Ovary (tissue), 3 donors: Measurements from ENCODE around the gene MDH1B.

Source experiments
- POLR2A ChIP-seq: fragments of 450-650 bp; IDR thresholded peaks from one replicate; pipeline ENCODE4 v1.6.1; 2017; ENCODE audit warnings: antibody characterized with exemption, mild to moderate bottlenecking, moderate library complexity
- TF ChIP-seq, protein P1 (sequence below), 3 donors: fragments of 450-650 bp in 2 of 3; fragments of 200-600 bp in 1 of 3; IDR thresholded peaks; one replicate each; pipeline versions ENCODE4 v1.5.1 to v1.8.0; 2016 to 2022; ENCODE audit warnings: antibody characterized with exemption in 3 of 3, mild to moderate bottlenecking in 1 of 3
- donor health status: DM: no; HTN: no; CAD: no.

DNA sequence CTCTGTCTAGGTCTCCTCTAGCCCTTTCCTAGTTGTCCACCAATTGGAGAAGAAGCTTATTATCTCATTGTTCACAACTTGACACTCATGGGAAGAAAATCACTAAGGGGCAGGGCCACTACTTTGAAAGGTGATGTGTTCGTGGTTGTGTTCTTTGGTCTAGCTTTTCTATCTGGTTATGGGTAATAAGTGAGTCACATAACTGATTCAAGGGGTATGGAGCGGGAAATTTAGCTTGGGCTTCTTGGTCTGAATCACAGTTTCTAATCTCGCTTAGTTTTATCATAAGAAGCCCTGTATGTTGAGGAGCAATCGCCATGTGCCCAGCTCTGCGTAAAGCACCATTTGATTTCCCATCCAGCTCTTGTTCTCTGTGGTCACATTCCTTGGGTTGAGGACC, 28.2 kb downstream of the MDH1B start:
- TF ChIP-seq POLR2A: no peak
- TF ChIP-seq, protein P1, sequence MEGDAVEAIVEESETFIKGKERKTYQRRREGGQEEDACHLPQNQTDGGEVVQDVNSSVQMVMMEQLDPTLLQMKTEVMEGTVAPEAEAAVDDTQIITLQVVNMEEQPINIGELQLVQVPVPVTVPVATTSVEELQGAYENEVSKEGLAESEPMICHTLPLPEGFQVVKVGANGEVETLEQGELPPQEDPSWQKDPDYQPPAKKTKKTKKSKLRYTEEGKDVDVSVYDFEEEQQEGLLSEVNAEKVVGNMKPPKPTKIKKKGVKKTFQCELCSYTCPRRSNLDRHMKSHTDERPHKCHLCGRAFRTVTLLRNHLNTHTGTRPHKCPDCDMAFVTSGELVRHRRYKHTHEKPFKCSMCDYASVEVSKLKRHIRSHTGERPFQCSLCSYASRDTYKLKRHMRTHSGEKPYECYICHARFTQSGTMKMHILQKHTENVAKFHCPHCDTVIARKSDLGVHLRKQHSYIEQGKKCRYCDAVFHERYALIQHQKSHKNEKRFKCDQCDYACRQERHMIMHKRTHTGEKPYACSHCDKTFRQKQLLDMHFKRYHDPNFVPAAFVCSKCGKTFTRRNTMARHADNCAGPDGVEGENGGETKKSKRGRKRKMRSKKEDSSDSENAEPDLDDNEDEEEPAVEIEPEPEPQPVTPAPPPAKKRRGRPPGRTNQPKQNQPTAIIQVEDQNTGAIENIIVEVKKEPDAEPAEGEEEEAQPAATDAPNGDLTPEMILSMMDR (IDR thresholded peaks at IDR 0.05): no peak
